Uterus (tissue), 2 donors: Measurements from ENCODE around the gene SET.

Source experiments
- POLR2A ChIP-seq, 2 donors: fragments of 450-650 bp; IDR thresholded peaks; one replicate each; pipeline ENCODE4 v1.6.1; 2016; ENCODE audit warnings: antibody characterized with exemption in 2 of 2, mild to moderate bottlenecking in 1 of 2, moderate library complexity in 1 of 2
- TF ChIP-seq, protein P1 (sequence below), 4 experiments: fragments of 200-600 bp in 2 of 4; fragments of 450-650 bp in 2 of 4; sonication (generic) in 2 of 4; IDR thresholded peaks; one replicate each; pipeline ENCODE4 v1.5.1; 2016 to 2019; ENCODE audit warnings: antibody characterized with exemption in 4 of 4, mild to moderate bottlenecking in 2 of 4, moderate library complexity in 1 of 4

DNA sequence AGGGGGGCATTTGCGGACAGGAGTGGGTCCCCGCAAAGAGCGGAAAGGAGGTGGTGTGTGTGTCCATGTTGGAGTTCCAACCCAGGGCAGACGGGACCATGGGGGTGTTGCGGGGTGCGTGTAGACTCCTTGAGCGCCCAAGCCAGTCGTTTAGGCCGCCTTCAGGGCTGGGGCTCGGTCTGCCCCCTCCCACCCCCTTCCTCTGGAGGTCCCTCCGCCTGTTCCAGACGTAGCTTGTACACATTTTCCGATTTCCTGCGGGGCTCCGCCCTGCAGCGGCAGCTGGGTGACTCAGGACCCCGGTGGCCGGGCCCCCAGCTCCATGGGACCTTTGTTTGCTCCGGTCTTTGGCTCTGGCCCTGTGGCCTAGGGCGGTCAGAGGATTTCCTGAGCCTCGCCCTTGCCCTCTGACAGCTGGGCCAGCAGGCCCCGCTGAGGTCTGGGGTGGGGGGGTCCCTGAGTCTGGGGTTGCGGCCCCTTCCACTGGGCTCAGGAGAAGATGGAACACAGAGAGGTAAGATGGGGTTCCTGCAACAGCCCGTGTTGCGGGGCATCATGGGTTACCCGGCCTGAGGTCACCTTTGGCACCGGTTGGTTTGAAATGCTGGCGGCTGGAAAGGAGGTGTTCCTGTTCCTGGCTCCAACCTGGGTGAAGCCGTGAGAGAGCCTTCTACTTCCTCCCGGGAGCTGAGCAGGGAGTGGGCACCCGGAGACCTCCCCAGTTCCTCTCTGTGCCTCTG lies 14.8 kb downstream of the SET start:
- TF ChIP-seq, protein P1, sequence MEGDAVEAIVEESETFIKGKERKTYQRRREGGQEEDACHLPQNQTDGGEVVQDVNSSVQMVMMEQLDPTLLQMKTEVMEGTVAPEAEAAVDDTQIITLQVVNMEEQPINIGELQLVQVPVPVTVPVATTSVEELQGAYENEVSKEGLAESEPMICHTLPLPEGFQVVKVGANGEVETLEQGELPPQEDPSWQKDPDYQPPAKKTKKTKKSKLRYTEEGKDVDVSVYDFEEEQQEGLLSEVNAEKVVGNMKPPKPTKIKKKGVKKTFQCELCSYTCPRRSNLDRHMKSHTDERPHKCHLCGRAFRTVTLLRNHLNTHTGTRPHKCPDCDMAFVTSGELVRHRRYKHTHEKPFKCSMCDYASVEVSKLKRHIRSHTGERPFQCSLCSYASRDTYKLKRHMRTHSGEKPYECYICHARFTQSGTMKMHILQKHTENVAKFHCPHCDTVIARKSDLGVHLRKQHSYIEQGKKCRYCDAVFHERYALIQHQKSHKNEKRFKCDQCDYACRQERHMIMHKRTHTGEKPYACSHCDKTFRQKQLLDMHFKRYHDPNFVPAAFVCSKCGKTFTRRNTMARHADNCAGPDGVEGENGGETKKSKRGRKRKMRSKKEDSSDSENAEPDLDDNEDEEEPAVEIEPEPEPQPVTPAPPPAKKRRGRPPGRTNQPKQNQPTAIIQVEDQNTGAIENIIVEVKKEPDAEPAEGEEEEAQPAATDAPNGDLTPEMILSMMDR (IDR thresholded peaks at IDR 0.05) = no peak
- TF ChIP-seq POLR2A (IDR thresholded peaks at IDR 0.05) = no peak
